Mucosa of stomach (tissue), 1 donor: ENCODE results near the gene SLC16A6.
"Not testable (repeated sequence)": the region's sequence is repeated elsewhere in the genome, so short reads cannot be mapped to it uniquely, and the experiment has no call there.

Experiments used
- H3K27me3 ChIP-seq: one replicate; pipeline ENCODE4 v1.7.0; 2013; ENCODE audit warnings: mild to moderate bottlenecking, low read length; ENCODE audit not compliant: control insufficient read depth, insufficient read depth
- H3K36me3 ChIP-seq: one replicate; pipeline ENCODE4 v1.7.0; 2013; ENCODE audit warnings: low read length; ENCODE audit not compliant: control insufficient read depth, insufficient read depth
- H3K4me1 ChIP-seq: one replicate; pipeline ENCODE4 v1.7.0; 2013; ENCODE audit warnings: mild to moderate bottlenecking, low read length; ENCODE audit not compliant: control insufficient read depth, insufficient read depth
- H3K4me3 ChIP-seq: one replicate; pipeline ENCODE4 v1.7.0; 2013; ENCODE audit warnings: low read length
- H3K9ac ChIP-seq: one replicate; pipeline ENCODE4 v1.7.0; 2013; ENCODE audit warnings: mild to moderate bottlenecking, low read length, moderate library complexity
- H3K9me3 ChIP-seq: one replicate; pipeline ENCODE4 v1.7.0; 2013; ENCODE audit warnings: mild to moderate bottlenecking, low read length, moderate library complexity; ENCODE audit not compliant: control insufficient read depth
- donor health status: Pancreatic carcinoma.

The SLC16A6 gene

DNA sequence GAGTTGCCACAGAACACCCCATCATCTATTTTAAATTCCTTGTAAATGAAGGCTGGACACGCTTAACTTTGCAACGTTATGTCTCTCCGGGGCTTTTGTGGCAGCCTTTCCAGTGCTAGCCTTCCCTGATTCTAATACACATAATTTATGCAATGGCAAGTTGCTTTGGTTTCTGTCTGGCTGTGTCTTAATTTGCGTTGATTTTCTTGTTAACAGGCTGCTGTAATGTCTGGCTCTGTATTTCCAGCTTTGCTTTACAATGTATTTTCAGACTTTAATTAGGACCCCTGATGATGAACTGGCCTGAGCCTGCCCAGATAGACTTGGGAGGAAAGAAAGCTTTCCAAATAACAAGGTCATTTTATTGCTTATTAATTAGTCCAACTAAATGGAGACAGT, 30.6 kb upstream of the SLC16A6 start:
- Histone ChIP-seq H3K36me3 (no peaks in the 10 kb centered on the region), H3K9me3 (no peaks in the 10 kb centered on the region), H3K27me3 (no peaks in the 10 kb centered on the region), H3K9ac (no peak overlapping the region), H3K4me1 (peaks cover 11% of the 10 kb centered on the region), H3K4me3 (no peak overlapping the region)

DNA sequence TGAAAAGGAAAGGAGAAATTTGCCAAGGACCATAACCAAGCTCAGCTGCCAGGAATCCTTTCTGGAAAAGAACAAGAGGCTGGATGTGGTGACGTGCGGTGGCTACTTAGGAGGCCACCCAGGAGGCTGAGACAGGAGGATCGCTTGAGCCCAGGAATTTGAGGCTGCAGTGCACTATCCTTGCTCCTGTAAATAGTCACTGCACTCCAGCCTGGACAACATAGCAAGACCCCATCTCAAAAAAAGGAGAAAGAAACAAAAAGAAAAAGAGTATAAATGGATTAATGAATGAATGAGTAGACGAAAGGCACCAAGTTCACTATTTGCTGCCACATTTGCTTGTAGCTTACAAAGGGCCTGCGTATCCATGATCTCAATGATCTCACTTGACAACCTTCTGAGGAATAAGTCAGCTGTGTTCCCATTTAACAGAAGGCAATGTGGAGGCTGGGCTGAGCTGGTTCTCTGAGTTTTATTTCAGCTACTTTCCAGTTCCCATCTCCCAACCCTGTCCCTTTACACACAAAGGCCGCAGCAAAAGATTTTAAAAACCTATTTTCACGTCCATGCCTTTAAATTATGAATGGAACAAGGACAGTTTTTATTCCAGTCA, 30.1 kb upstream of the SLC16A6 start:
- Histone ChIP-seq H3K36me3 (no peaks in the 10 kb centered on the region), H3K9me3 (no peaks in the 10 kb centered on the region), H3K9ac (no peak overlapping the region), H3K27me3 (no peaks in the 10 kb centered on the region), H3K4me1 (peaks cover 11% of the 10 kb centered on the region), H3K4me3 (no peak overlapping the region)

DNA sequence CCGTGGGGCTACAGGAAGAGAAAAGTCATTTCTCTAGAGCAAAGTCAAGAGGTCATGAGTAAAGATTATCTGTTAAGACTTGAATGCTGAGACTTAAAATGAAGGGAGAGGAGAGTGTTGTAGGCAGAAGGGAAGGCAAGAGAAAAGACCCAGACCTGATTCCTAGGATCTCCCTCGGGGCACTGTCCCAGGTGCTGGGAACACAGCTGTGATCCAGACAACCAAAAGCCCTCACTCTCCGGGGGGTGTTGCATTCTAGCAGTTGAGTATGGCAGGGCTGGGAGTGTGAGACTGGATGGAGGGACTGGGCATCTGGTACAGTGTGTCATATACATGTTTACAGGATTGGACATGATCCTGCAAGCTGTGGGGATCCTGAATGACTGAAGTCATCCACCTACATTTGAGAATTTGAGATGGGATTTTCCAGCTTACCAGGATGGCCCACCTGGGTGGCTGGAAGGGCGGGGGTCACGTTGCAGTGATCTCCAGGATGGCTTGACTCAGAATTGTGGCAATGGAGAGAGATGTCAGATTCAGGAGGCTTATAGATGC, 29.5 kb upstream of the SLC16A6 start:
- Histone ChIP-seq H3K4me3 (no peak overlapping the region), H3K9ac (no peak overlapping the region), H3K9me3 (no peaks in the 10 kb centered on the region)

DNA sequence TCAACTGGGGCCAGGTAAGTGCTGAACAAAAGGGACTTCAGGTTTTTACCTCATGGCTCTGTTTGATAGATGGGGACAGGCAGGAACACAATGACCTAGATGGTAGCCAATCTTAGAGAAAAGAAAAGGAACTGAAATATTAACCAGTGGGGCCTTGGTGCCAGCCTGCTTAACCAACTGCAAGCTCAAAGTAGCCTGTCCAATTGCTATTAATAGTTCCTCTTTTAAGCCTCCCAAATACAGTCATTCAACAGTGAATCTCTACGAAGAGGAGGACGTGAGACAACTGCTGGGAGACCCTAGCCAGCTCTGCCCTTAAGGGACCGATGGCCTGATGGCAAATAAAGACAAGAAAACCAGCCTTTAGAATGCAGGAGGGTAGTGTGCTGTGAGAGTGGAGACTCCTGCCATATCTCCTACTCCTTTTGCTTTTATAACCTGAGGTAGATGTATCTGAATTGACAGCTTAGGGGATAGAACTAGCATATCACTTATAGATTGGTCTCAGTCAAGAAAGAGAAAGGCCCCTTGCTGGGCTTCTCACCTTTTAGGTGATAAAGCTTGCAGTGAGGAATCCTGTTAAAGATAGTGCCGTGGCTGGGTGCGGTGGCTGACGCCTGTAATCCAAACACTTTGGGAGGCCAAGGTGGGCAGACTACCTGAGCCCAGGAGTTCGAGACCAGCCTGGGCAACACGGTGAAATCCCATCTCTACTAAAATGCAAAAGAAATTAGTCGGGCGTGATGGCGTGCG, 28.7 kb upstream of the SLC16A6 start:
- Histone ChIP-seq H3K4me3 (no peak overlapping the region), H3K36me3 (no peaks in the 10 kb centered on the region), H3K4me1 (peaks cover 24% of the 10 kb centered on the region), H3K27me3 (no peaks in the 10 kb centered on the region), H3K9me3 (no peaks in the 10 kb centered on the region), H3K9ac (no peak overlapping the region)

More for the DNA sequence above, 29.5 kb upstream of the SLC16A6 start:
- H3K4me1 ChIP-seq: peaks cover 17% of the 10 kb centered on the region
- no peaks in the 10 kb centered on the region for H3K36me3 ChIP-seq
- no peaks in the 10 kb centered on the region for H3K27me3 ChIP-seq

DNA sequence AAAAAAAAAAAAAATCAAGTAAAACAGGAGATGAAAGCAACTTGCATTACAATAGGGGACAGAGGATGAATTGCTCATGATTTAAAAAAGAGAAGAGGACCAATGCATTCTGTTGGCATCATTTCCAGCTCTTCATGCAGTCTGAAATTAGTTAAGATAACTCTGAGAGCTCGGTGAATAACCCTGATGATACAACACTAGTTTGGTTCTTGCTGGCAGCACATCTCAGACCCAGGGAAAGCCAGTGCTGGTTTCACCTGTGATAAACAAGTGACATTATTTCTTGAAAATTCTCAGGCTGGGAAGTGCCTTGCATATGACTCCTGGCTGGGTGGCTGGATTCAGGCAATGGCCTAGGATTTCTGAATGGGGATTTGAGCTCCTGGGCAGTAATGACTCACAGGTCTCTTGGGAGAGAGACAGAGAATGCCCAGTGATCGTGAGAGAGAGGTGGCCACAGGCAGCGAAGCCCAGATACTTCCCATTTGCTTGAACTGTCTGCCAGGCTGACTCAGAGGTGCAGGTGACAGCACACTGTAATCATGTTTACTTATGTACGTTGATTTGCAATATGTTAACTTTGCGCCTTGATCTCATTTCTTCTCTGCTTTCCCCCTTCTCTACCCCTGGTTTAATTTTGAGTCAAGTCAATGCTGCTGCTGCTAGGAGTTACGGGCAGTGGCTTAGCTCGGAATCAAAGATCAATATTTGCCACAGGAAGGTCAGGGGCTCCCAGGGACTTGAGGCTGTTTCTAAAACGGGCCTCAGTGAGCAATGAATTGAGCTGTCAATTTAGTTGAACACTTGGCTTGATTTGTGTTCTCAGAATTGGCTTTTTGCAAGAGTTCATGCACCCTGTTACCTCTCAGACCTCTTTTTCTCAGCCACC, 27.4 kb upstream of the SLC16A6 start:
- no peaks in the 10 kb centered on the region for H3K9me3 ChIP-seq
- no peak overlapping the region for H3K9ac ChIP-seq
- H3K4me1 ChIP-seq: peaks cover 24% of the 10 kb centered on the region
- no peaks in the 10 kb centered on the region for H3K27me3 ChIP-seq
- no peak overlapping the region for H3K4me3 ChIP-seq
- H3K36me3 ChIP-seq: no peaks in the 10 kb centered on the region

DNA sequence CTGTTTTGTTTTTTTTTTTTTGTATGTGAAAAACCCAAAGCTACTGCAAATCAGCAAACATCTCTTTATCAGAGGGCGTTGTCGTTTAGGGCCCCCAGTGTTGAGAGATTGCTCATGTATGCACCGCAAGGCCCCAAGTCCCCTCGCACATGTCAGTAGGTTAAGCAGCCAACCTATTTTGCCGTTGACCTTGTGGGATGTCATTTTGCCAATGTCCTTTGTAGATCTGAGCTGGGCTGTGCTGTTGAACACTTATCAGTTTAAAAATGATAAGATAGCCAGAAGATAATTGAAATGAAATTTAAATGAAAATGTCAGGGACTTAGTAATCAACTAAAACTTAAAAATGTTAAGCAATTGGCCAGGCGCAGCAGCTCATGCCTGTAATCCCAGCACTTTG, 26.5 kb upstream of the SLC16A6 start:
- no peaks in the 10 kb centered on the region for H3K27me3 ChIP-seq
- H3K4me1 ChIP-seq: peaks cover 24% of the 10 kb centered on the region
- no peaks in the 10 kb centered on the region for H3K36me3 ChIP-seq
- H3K9ac ChIP-seq: no peak overlapping the region
- H3K4me3 ChIP-seq: no peak overlapping the region
- no peaks in the 10 kb centered on the region for H3K9me3 ChIP-seq

DNA sequence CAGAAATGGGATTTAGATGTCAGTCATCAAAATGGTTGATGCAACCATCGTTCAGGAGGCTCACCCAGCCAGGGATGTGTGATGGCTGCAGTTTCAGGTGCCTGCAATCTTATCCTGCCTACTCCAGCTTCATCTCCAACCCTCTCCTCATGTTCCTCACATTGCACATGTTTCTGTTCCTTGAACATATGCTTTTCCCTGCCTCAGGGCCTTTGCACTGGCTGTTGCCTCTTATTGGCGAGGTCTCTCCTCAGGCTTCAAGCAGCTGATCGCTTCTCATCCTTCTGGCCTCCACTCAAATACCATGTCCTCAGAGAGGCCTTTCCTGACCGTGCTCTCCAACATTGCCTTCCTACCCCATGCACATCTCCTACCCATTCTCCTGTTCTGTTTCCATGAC, 25.0 kb upstream of the SLC16A6 start:
- peaks cover 24% of the 10 kb centered on the region for H3K4me1 ChIP-seq
- no peaks in the 10 kb centered on the region for H3K9me3 ChIP-seq
- no peaks in the 10 kb centered on the region for H3K27me3 ChIP-seq
- no peaks in the 10 kb centered on the region for H3K36me3 ChIP-seq
- H3K9ac ChIP-seq: no peak overlapping the region
- no peak overlapping the region for H3K4me3 ChIP-seq

DNA sequence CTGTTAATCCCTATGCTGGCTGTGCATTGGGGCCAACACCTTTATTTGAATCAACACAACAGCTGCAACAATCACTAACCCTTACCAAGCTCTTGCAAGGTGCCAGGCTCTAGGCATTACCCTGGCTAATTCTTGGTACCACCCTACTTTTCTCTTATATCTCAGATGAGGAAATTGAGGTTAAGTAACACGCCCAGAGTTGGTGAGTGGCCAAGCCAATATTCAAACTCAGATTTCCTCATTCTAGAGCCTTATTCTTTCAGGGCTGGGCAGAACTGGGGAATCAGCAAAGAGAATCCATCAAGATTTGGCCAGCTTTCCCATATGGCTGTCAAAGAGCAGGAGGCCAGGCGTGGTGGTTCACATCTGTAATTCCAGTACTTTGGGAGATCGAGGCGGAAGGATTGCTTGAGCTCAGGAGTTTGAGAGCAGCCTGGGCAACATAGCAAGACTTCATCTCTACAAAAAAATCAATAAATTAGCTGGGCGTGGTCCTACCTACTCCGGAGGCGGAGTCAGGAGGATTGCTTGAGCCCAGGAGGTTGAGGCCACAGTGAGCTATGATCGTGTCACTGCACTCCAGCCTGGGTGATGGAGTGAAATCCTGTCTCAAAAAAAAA, 24.1 kb upstream of the SLC16A6 start:
- no peaks in the 10 kb centered on the region for H3K36me3 ChIP-seq
- H3K4me1 ChIP-seq: peaks cover 24% of the 10 kb centered on the region
- no peaks in the 10 kb centered on the region for H3K9me3 ChIP-seq
- H3K27me3 ChIP-seq: no peaks in the 10 kb centered on the region
- H3K4me3 ChIP-seq: no peak overlapping the region
- H3K9ac ChIP-seq: no peak overlapping the region

DNA sequence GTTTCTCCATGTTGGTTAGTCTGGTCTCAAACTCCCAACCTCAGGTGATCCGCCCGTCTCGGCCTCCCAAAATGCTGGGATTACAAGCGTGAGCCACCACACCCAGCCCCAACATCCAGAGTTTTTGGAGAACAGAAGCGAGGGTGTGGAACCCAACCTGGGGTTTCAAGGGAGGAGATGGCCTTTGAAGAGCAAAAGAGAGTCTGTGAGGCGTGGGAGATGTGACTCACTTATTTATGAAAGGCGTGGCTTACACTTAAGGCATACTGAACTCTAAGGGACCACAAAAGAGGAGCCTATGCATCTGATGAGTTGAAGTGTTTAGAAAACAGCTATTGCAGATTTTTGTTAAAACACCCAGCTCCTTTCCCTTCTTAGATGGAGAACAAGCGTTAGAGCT, 19.2 kb upstream of the SLC16A6 start:
- peaks cover 8% of the 10 kb centered on the region for H3K4me1 ChIP-seq
- H3K9ac ChIP-seq: no peak overlapping the region
- no peaks in the 10 kb centered on the region for H3K27me3 ChIP-seq
- H3K9me3 ChIP-seq: no peaks in the 10 kb centered on the region
- no peaks in the 10 kb centered on the region for H3K36me3 ChIP-seq
- H3K4me3 ChIP-seq: no peak overlapping the region

DNA sequence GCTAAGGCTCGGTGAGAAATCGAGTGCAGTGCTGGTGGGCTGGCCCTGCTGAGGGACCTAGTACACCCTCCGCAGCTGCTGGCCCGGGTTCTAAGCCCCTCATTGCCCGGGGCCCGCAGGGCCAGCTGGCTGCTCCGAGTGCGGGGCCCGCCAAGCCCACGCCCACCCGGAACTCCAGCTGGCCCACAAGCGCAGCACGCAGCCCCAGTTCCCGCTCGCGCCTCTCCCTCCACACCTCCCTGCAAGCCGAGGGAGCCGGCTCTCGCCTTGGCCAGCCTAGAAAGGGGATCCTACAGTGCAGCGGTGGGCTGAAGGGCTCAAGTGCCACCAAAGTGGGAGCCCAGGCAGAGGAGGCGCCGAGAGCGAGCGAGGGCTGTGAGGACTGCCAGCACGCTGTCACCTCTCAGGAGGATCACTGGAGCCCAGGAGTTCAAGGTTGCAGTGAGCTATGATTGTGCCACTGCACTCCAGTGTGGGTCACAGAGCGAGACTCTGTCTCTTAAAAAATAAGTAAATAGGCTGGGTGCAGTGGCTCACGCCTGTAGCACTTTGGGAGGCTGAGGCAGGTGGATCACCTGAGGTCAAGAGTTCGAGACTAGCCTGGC, 18.2 kb upstream of the SLC16A6 start:
- H3K9me3 ChIP-seq, H3K9ac ChIP-seq, H3K36me3 ChIP-seq: not testable (repeated sequence)

DNA sequence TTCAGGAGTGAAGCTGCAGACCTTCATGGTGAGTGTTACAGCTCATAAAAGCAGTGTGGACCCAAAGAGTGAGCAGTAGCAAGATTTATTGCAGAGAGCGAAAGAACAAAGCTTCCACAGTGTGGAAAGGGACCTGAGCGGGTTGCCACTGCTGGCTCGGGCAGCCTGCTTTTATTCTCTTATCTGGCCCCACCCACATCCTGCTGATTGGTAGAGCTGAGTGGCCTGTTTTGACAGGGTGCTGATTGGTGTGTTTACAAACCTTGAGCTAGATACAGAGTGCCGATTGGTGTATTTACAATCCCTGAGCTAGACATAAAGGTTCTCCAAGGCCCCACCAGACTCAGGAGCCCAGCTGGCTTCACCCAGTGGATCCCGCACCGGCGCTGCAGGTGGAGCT, 17.6 kb upstream of the SLC16A6 start:
- not testable (repeated sequence) for H3K36me3 ChIP-seq, H3K4me1 ChIP-seq, H3K9ac ChIP-seq, H3K9me3 ChIP-seq, H3K27me3 ChIP-seq, H3K4me3 ChIP-seq

More for the DNA sequence above, 18.2 kb upstream of the SLC16A6 start:
- H3K27me3 ChIP-seq, H3K4me1 ChIP-seq, H3K4me3 ChIP-seq: not testable (repeated sequence)
